CD8-positive, alpha-beta memory T cell (primary cell): ENCODE measurements around the gene JOSD1. TPM values are rescaled to one million over a fixed set of nuclear protein-coding genes. Genes with fewer than 3 reads are reported as not detected.

ENCODE experiments used
- CTCF ChIA-PET: fragments of 350-600 bp; sonication (Branson Sonifier 250); formaldehyde crosslinking; loops from one replicate; lab custom pipeline; 2021; ENCODE audit warnings: antibody characterized with exemption; lab: Charles Lee
- POLR2A ChIA-PET: fragments of 350-600 bp; sonication (Branson Sonifier 250); formaldehyde crosslinking; loops from one replicate; lab custom pipeline; 2021; ENCODE audit warnings: antibody characterized with exemption; lab: Charles Lee
- DNase-seq, 5 donors: peaks; one replicate each; pipeline versions ENCODE4 v3.0.0 to v3.0.0-alpha.2; 2020 to 2022; ENCODE audit warnings: mixed read lengths in 1 of 5
- H3K27ac ChIP-seq: one replicate; pipeline ENCODE4 v1.7.0; 2013; ENCODE audit warnings: low read depth, mild to moderate bottlenecking, low read length, moderate library complexity
- H3K27me3 ChIP-seq: 2 replicates; pipeline ENCODE4 v1.7.0; 2013; ENCODE audit warnings: low read length, mild to moderate bottlenecking; ENCODE audit not compliant: insufficient read depth, poor library complexity, severe bottlenecking
- H3K36me3 ChIP-seq: 2 replicates; pipeline ENCODE4 v1.7.0; 2013; ENCODE audit warnings: mild to moderate bottlenecking, low read length, moderate library complexity; ENCODE audit not compliant: insufficient read depth
- H3K4me1 ChIP-seq: 2 replicates; pipeline ENCODE4 v1.7.0; 2013; ENCODE audit warnings: mild to moderate bottlenecking, low read length, moderate library complexity; ENCODE audit not compliant: insufficient read depth
- H3K4me3 ChIP-seq: 2 replicates; pipeline ENCODE4 v1.7.0; 2013; ENCODE audit warnings: mild to moderate bottlenecking, low read length
- H3K9me3 ChIP-seq: 2 replicates; pipeline ENCODE4 v1.7.0; 2013; ENCODE audit warnings: mild to moderate bottlenecking, low read length
- H3K27ac Mint-ChIP-seq, 8 donors: one replicate each; pipeline ENCODE4 v1.8.0; 2020 to 2021; ENCODE audit warnings: mixed read lengths in 8 of 8, mild to moderate bottlenecking in 6 of 8, inconsistent platforms in 3 of 8, moderate library complexity in 3 of 8
- H3K27me3 Mint-ChIP-seq, 2 donors: one replicate each; pipeline ENCODE4 v1.8.0; 2020 to 2021; ENCODE audit warnings: mixed read lengths in 2 of 2, mild to moderate bottlenecking in 1 of 2, moderate library complexity in 1 of 2
- H3K36me3 Mint-ChIP-seq, 3 donors: one replicate each; pipeline ENCODE4 v1.8.0; 2020 to 2021; ENCODE audit warnings: mixed read lengths in 3 of 3, inconsistent platforms in 1 of 3, mild to moderate bottlenecking in 1 of 3
- H3K4me1 Mint-ChIP-seq, 3 donors: one replicate each; pipeline ENCODE4 v1.8.0; 2020 to 2021; ENCODE audit warnings: mixed read lengths in 3 of 3, inconsistent platforms in 1 of 3, mild to moderate bottlenecking in 1 of 3
- H3K4me3 Mint-ChIP-seq, 7 donors: one replicate each; pipeline ENCODE4 v1.8.0; 2020 to 2021; ENCODE audit warnings: mixed read lengths in 7 of 7, mild to moderate bottlenecking in 6 of 7, moderate library complexity in 4 of 7, inconsistent platforms in 2 of 7
- H3K9me3 Mint-ChIP-seq, 5 donors: one replicate each; pipeline ENCODE4 v1.8.0; 2020 to 2022; ENCODE audit warnings: mixed read lengths in 5 of 5, mild to moderate bottlenecking in 3 of 5, moderate library complexity in 2 of 5, inconsistent platforms in 1 of 5
- polyA plus RNA-seq: library from polyadenylated mRNA; unstranded; fragments of 300-500 nt; fragmentation: Illumina TruSeq; gene quantifications from one replicate; pipeline ENCODE4 v1.2.3, GENCODE V29; 2021
- total RNA-seq, 2 experiments: library from RNA; stranded (reverse); gene quantifications; one replicate each; pipeline ENCODE4 v1.2.3, GENCODE V29; 2021

The JOSD1 gene
- total and polyA plus RNA-seq, 3 experiments from 2014 or later: 9.3 to 96.4 (median 86.0) TPM

DNA sequence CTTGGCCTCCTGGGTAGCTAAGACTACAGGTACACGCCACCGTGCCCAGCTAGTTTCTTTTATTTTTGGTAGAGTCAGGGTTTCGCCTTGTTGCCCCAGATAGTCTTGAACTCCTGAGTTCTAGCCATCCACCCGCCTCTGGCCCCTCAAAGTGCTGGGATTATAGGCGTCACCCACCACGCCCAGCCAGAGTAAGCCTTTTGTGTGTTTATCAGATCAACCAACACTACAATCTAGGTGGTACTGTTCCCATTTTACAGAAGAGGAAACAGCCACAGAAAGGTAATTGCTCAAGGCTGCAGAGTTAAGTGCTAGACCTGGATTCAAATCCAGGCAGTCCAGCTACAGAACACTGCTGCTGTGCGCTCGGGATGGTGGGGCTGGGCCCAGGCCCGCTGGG lies 15.8 kb downstream of the JOSD1 start:
- peaks cover 39% of the 10 kb centered on the region for H3K36me3 ChIP-seq

DNA sequence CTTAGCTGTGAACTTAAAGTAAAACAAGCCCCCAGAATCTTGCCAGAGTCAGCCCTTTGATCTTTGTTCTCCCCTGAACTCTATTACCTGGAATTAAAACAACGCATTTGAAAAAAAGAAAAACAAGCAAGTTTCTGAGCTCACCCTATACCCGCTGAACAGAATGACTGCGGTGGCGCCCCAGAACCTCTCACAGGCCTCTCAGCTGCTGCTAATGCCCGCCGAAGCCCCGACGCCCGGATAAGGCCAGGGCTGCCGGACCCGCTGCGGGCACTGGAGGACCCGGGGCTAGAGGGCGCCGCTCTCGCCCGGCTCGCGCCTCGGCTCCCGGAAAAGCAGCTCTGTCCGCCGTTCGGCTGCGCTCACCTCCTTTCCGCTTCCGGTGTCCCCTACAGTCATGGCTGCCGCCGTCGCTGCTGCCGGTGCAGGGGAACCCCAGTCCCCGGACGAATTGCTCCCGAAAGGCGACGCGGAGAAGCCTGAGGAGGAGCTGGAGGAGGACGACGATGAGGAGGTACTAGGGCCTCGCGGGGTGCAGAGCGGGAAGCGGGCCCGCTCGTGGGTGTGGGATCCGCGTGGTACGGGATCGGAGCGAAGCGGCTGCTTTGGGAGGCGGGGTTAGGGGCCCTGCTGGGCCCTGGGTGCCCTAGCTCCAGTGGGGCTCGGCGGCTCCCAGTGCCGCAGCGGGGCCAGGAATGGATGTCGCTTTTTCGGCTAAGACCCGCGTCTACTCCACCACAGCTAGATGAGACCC lies 19.0 kb downstream of the JOSD1 start, which contains the start of gene TOMM22:
TSS of gene TOMM22 (plus strand) at position 376 of the 754 bp plus-strand sequence. CDS start at position 398, 22 bp downstream.
- ChIA-PET CTCF (interaction anchor here (0.7 to 2.8 kb wide), 15 partner anchors 10 to 688 kb away, joined by 3 to 19 read pairs (median 4); partner anchors contain the start of genes CBY1, FAM227A, GTPBP1 and JOSD1), POLR2A (interaction anchor here (0.5 to 1.9 kb wide), 10 partner anchors 15 to 161 kb away, joined by 3 to 12 read pairs (median 4); partner anchors contain the start of genes GTPBP1 and JOSD1)
- H3K36me3 ChIP-seq: peaks cover 23% of the 10 kb centered on the region
- Mint-ChIP-seq H3K27ac (peak within 1 kb of the TSS; percentile 95 to 100 (median 98)), H3K4me3 (peak within 1 kb of the TSS; percentile 95 to 99 (median 99)), H3K4me1 (peaks cover 17 to 23% (median 21%) of the 10 kb centered on the region in 3 donors), H3K36me3 (peaks cover 0 to 47% (median 7%) of the 10 kb centered on the region in 3 donors), H3K9me3 (no peaks in the 10 kb centered on the region), H3K27me3 (peaks cover 0 to 1% of the 10 kb centered on the region in 2 donors)
- H3K9me3 ChIP-seq: no peaks in the 10 kb centered on the region
- H3K4me1 ChIP-seq: peaks cover 14% of the 10 kb centered on the region
- DNase-seq: peak; percentile 77 to 87 (median 79)
- H3K27ac ChIP-seq: peak within 1 kb of the TSS; percentile 85
- peak within 1 kb of the TSS; percentile 95 for H3K4me3 ChIP-seq
- no peaks in the 10 kb centered on the region for H3K27me3 ChIP-seq

More for the DNA sequence above, 15.8 kb downstream of the JOSD1 start:
- Mint-ChIP-seq H3K9me3 (no peaks in the 10 kb centered on the region), H3K4me3 (peak overlapping the region in 1 of 7 donors; percentile 33), H3K27me3 (no peaks in the 10 kb centered on the region), H3K4me1 (peaks cover 17 to 23% (median 21%) of the 10 kb centered on the region in 3 donors), H3K36me3 (peaks cover 0 to 75% (median 12%) of the 10 kb centered on the region in 3 donors), H3K27ac (peak overlapping the region in 3 of 8 donors; percentile 46 to 86 (median 67))
- peaks cover 14% of the 10 kb centered on the region for H3K4me1 ChIP-seq
- H3K27me3 ChIP-seq: no peaks in the 10 kb centered on the region
- DNase-seq: no peak
- POLR2A ChIA-PET: no interaction called here
- CTCF ChIA-PET: interaction anchor here (0.7 kb wide), 1 partner anchor 12 kb away, joined by 3 read pairs; no protein-coding TSS in a partner anchor
- H3K27ac ChIP-seq: no peak overlapping the region
- no peak overlapping the region for H3K4me3 ChIP-seq
- no peaks in the 10 kb centered on the region for H3K9me3 ChIP-seq

DNA sequence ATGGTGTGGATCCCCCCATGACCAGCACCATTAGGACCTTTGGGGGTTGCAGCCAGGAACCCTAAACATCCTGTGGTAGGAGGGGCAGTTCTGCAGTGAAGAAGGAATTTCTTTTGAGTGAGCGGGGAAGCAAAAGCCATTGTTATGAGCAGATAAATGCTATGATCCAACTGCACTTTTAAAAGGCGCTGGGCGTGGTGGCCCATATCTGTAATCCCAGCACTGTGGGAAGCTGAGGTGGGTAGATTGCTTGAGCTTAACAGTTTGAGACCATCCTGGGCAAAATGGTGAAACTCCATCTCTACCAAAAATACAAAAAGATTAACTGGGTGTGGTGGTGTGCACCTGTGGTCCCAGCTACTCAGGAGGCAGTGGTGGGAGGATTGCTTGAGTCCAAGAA lies 24.9 kb downstream of the JOSD1 start:
- Mint-ChIP-seq H3K4me3 (peak overlapping the region in 1 of 7 donors; percentile 37), H3K4me1 (no peaks in the 10 kb centered on the region), H3K27ac (no peak overlapping the region), H3K9me3 (no peaks in the 10 kb centered on the region), H3K27me3 (peaks cover 0 to 1% of the 10 kb centered on the region in 2 donors), H3K36me3 (peaks cover 7 to 26% (median 10%) of the 10 kb centered on the region in 3 donors)
- ChIA-PET CTCF (no interaction called here), POLR2A (interaction anchor here (0.9 kb wide), 1 partner anchor 24 kb away, joined by 3 read pairs; no protein-coding TSS in a partner anchor)
- Histone ChIP-seq H3K4me1 (no peaks in the 10 kb centered on the region), H3K4me3 (no peak overlapping the region), H3K27me3 (no peaks in the 10 kb centered on the region), H3K9me3 (no peaks in the 10 kb centered on the region), H3K36me3 (peaks cover 11% of the 10 kb centered on the region), H3K27ac (no peak overlapping the region)
- no peak for DNase-seq

DNA sequence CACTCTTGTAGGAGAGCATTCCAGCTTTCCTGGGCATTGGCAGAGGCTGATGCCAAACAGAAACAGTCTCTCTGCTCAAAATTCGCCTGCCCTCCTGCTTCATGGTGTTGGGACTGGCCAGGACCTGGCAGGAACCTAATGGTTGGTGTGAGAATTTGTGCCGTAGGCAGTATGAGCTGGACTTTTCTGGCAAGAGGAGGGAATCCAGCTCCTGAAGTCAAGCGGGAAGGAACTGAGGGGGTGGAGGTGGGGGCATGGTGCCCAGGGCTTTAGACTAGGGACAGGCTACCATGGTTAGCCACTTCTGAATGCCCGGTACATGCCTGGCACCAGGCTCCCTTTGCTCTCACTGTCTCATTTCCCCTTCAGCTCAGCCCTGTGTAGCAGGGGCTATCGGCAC lies 25.9 kb downstream of the JOSD1 start:
- H3K27ac Mint-ChIP-seq: peak overlapping the region in 1 of 8 donors; percentile 11
- POLR2A ChIA-PET: interaction anchor here (0.9 kb wide), 1 partner anchor 25 kb away, joined by 3 read pairs; no protein-coding TSS in a partner anchor
- DNase-seq: no peak

DNA sequence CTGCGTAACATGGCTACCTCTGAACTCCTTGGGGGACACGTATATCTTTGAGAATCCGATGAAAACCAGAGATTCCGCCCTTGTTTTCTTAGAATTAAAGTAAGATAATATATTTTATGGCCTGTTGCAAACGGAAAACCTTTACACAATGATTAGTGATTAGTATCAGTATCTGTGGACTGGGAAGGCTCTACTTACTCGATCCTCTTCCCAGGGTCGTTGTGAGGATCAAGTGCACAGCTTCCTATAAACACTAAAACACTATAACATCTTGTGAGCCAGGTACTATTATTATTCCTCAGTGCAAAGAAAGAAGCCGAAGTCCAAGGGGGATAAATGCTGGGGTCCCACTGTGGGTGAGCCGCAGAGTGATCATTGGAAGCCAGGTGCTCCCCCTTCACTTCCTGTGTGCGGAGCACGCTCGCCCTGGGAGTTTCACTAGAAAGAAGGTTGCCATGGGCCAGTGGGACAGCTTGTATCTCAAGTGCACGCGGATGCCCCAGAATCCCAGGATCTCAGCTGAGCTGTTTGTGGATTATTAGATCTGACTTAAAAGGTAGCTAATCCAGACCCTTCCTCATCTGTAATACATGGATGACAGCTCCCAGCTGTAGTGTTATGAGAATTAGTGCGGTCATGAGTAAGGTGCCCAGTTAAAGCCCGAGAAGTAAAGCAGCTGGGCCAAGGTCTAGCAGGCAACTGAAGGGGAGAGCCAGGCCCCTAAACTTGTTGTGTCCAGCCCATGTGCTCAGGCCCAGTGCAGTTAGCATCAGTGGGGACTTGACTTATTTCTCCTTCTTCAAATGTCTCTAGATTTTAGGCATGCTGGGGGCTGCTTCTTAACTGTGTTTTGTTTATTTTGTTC lies 43.5 kb downstream of the JOSD1 start:
- H3K4me3 Mint-ChIP-seq: peak overlapping the region; percentile 94 to 97 (median 96)
- Histone ChIP-seq H3K36me3 (no peaks in the 10 kb centered on the region), H3K4me1 (peaks cover 12% of the 10 kb centered on the region), H3K27me3 (no peaks in the 10 kb centered on the region), H3K27ac (peak overlapping the region; percentile 96), H3K4me3 (peak overlapping the region; percentile 88), H3K9me3 (no peaks in the 10 kb centered on the region)
- peak overlapping the region; percentile 96 to 99 (median 99) for H3K27ac Mint-ChIP-seq
- peaks cover 0 to 1% of the 10 kb centered on the region in 2 donors for H3K27me3 Mint-ChIP-seq
- POLR2A ChIA-PET: interaction anchor here (0.5 kb wide), 1 partner anchor 45 kb away, joined by 8 read pairs; no protein-coding TSS in a partner anchor
- H3K9me3 Mint-ChIP-seq: no peaks in the 10 kb centered on the region
- CTCF ChIA-PET: interaction anchor here (3.5 kb wide), 1 partner anchor 25 kb away, joined by 18 read pairs; the partner anchor contains the start of gene TOMM22
- DNase-seq: peak; percentile 17 to 59 (median 25)
- peaks cover 8 to 29% (median 19%) of the 10 kb centered on the region in 3 donors for H3K4me1 Mint-ChIP-seq
- H3K36me3 Mint-ChIP-seq: peaks cover 0 to 16% (median 1%) of the 10 kb centered on the region in 3 donors

More for the DNA sequence above, 25.9 kb downstream of the JOSD1 start:
- no peaks in the 10 kb centered on the region for H3K9me3 ChIP-seq
- CTCF ChIA-PET: no interaction called here
- Mint-ChIP-seq H3K36me3 (peaks cover 10 to 29% (median 11%) of the 10 kb centered on the region in 3 donors), H3K4me3 (no peak overlapping the region), H3K4me1 (no peaks in the 10 kb centered on the region), H3K9me3 (no peaks in the 10 kb centered on the region), H3K27me3 (peaks cover 0 to 1% of the 10 kb centered on the region in 2 donors)
- H3K4me1 ChIP-seq: no peaks in the 10 kb centered on the region
- no peak overlapping the region for H3K4me3 ChIP-seq
- peaks cover 11% of the 10 kb centered on the region for H3K36me3 ChIP-seq
- H3K27ac ChIP-seq: no peak overlapping the region
- no peaks in the 10 kb centered on the region for H3K27me3 ChIP-seq

DNA sequence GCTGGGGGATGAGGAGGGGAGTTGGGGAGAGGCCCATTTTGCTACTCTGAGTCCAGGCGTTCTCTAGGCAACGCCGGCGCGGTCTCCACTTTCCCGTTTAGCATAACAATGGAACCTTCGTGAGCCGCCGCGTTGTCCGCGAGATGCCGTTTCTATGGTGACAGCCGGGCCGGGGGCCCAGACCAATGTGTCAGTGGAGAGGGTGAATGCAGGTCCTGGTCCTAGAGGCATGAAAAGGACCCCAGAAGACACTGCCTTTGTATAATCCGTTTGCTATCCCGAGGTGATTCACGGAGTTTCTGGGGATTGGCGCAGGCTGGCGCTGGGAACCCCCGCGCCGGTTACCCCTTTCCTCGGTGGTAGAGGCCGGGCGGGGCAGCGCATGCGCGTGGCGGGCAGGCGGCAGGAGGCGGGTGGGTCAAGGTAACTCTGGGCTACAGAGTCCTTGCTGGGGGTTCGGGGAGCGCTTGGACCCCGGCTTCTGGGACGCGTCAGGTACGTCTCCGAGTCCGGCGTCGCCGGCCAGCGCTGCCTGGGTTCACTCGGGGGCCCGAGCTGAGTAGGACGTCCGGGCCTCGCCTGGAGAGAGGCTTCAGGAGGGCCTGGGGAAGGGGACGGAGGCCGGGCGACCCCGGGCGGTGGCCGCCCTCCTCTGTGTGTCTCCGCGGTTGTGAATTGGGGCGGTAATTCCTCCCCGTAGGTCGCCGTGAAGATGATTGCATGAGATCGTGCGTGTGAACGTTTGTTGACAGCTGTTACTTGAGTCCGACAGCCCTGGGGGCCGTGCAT lies 44.3 kb downstream of the JOSD1 start, which contains the start of the genes CBY1 and FAM227A:
TSS of gene CBY1 (plus strand) at position 383 of the 789 bp plus-strand sequence. CDS start 11,417 bp downstream, outside the sequence.
TSS of gene FAM227A (minus strand) at position 137 of the 789 bp plus-strand sequence. CDS start 6,224 bp downstream, outside the sequence.
- CTCF ChIA-PET: interaction anchor here (3.5 kb wide), 1 partner anchor 26 kb away, joined by 18 read pairs; the partner anchor contains the start of gene TOMM22
- POLR2A ChIA-PET: interaction anchor here (0.5 kb wide), 2 partner anchors 46 to 1808 kb away, joined by 3 to 8 read pairs; no protein-coding TSS in a partner anchor

More for the DNA sequence above, 44.3 kb downstream of the JOSD1 start, which contains the start of the genes CBY1 and FAM227A:
- Histone ChIP-seq H3K9me3 (no peaks in the 10 kb centered on the region), H3K27me3 (no peaks in the 10 kb centered on the region), H3K36me3 (no peaks in the 10 kb centered on the region), H3K4me1 (peaks cover 12% of the 10 kb centered on the region), H3K27ac (peak within 1 kb of the TSS; percentile 96), H3K4me3 (peak within 1 kb of the TSS; percentile 88)
- H3K4me1 Mint-ChIP-seq: peaks cover 8 to 29% (median 19%) of the 10 kb centered on the region in 3 donors
- peaks cover 0 to 1% of the 10 kb centered on the region in 2 donors for H3K27me3 Mint-ChIP-seq
- peak; percentile 82 to 91 (median 83) for DNase-seq
- peak within 1 kb of the TSS; percentile 94 to 97 (median 96) for H3K4me3 Mint-ChIP-seq
- H3K9me3 Mint-ChIP-seq: no peaks in the 10 kb centered on the region
- H3K36me3 Mint-ChIP-seq: peaks cover 0 to 12% (median 0%) of the 10 kb centered on the region in 3 donors
- H3K27ac Mint-ChIP-seq: peak within 1 kb of the TSS; percentile 96 to 99 (median 99)
